Neural cell (in vitro differentiated cells): ENCODE results near the gene ECT2L. TPM values are rescaled to one million over a fixed set of nuclear protein-coding genes. Genes with fewer than 3 reads are reported as not detected.

Source experiments
- H2AFZ ChIP-seq: fragments of 200-600, 300-800 bp; sonication (generic), shearing (Covaris generic); 2 replicates; pipeline ENCODE4 v1.6.0; 2014; ENCODE audit warnings: low read depth, mild to moderate bottlenecking, antibody characterized with exemption, low read length, moderate library complexity
- H3F3A ChIP-seq: fragments of 200-600 bp; shearing (Covaris generic); 2 replicates; pipeline ENCODE4 v1.6.1; 2016; ENCODE audit warnings: mild to moderate bottlenecking, moderate library complexity, mixed read lengths, antibody characterized with exemption, low read length; ENCODE audit not compliant: insufficient read depth, poor library complexity, severe bottlenecking
- H3K27ac ChIP-seq: fragments of 200-600, 300-800 bp; sonication (generic), shearing (Covaris generic); 2 replicates; pipeline ENCODE4 v1.5.1; 2014; ENCODE audit warnings: mild to moderate bottlenecking, low read length, moderate library complexity
- H3K27me3 ChIP-seq: fragments of 300-800, 200-600 bp; sonication (generic), shearing (Covaris generic); 2 replicates; pipeline ENCODE4 v1.6.0; 2014; ENCODE audit warnings: mild to moderate bottlenecking, low read depth, low read length, moderate library complexity; ENCODE audit not compliant: insufficient read depth
- H3K36me3 ChIP-seq: fragments of 300-800, 200-600 bp; sonication (generic), shearing (Covaris generic); 2 replicates; pipeline ENCODE4 v1.5.1; 2014; ENCODE audit warnings: mild to moderate bottlenecking, antibody characterized with exemption, low read length, moderate library complexity; ENCODE audit not compliant: insufficient read depth
- H3K4me2 ChIP-seq: fragments of 300-800, 200-600 bp; sonication (generic), shearing (Covaris generic); 2 replicates; pipeline ENCODE4 v1.6.0; 2014; ENCODE audit warnings: mild to moderate bottlenecking, low read length
- H3K4me3 ChIP-seq: fragments of 300-800, 200-600 bp; sonication (generic), shearing (Covaris generic); 2 replicates; pipeline ENCODE4 v1.5.1; 2014; ENCODE audit warnings: mild to moderate bottlenecking, low read length, moderate library complexity
- H3K79me2 ChIP-seq: fragments of 200-600 bp; shearing (Covaris generic); replicated peaks from 2 replicates; pipeline ENCODE4 v1.6.0; 2014; ENCODE audit warnings: mild to moderate bottlenecking, low read length, moderate library complexity; ENCODE audit not compliant: insufficient read depth
- H3K9ac ChIP-seq: fragments of 300-800, 200-600 bp; sonication (generic), shearing (Covaris generic); 2 replicates; pipeline ENCODE4 v1.6.1; 2016; ENCODE audit warnings: mild to moderate bottlenecking, low read length, mixed read lengths
- H3K9me2 ChIP-seq: fragments of 200-600 bp; shearing (Covaris generic); 2 replicates; pipeline ENCODE4 v1.6.1; 2016; ENCODE audit warnings: mild to moderate bottlenecking, low read length, mixed read lengths; ENCODE audit not compliant: insufficient read depth
- H3K9me3 ChIP-seq: fragments of 200-600, 300-800 bp; sonication (generic), shearing (Covaris generic); 2 replicates; pipeline ENCODE4 v1.6.1; 2016; ENCODE audit warnings: mild to moderate bottlenecking, mixed run types, low read length, moderate library complexity, mixed read lengths
- H4K20me1 ChIP-seq: fragments of 200-600 bp; shearing (Covaris generic); 2 replicates; pipeline ENCODE4 v1.6.1; 2016; ENCODE audit warnings: mild to moderate bottlenecking, mixed run types; ENCODE audit not compliant: insufficient read depth
- CTCF ChIP-seq: fragments of 450-650 bp; IDR thresholded peaks from 2 replicates; pipeline ENCODE4 v1.5.1; 2014; ENCODE audit warnings: antibody characterized with exemption, mild to moderate bottlenecking, moderate library complexity; ENCODE audit not compliant: poor library complexity, severe bottlenecking
- EP300 ChIP-seq: fragments of 450-650 bp; conservative IDR thresholded peaks from 2 replicates; pipeline ENCODE4 v1.6.1; 2014; ENCODE audit warnings: antibody characterized with exemption, mild to moderate bottlenecking, moderate library complexity; ENCODE audit not compliant: poor library complexity, severe bottlenecking
- EZH2 ChIP-seq: fragments of 200-600, 300-800 bp; shearing (Covaris generic), sonication (generic); IDR thresholded peaks from 2 replicates; pipeline ENCODE4 v1.6.1; 2014; ENCODE audit warnings: antibody characterized with exemption, low read length, borderline replicate concordance, mild to moderate bottlenecking; ENCODE audit not compliant: insufficient read depth, poor library complexity, severe bottlenecking
- MXI1 ChIP-seq: fragments of 450-650 bp; conservative IDR thresholded peaks from 2 replicates; pipeline ENCODE4 v1.6.1; 2014; ENCODE audit warnings: antibody characterized with exemption, mild to moderate bottlenecking; ENCODE audit not compliant: poor library complexity, severe bottlenecking
- POLR2AphosphoS5 ChIP-seq: IDR thresholded peaks from 2 replicates; pipeline ENCODE4 v1.6.1; 2012
- RAD21 ChIP-seq: fragments of 450-650 bp; conservative IDR thresholded peaks from 2 replicates; pipeline ENCODE4 v1.6.1; 2014; ENCODE audit warnings: antibody characterized with exemption, mild to moderate bottlenecking, moderate library complexity
- REST ChIP-seq: IDR thresholded peaks from 2 replicates; pipeline ENCODE4 v1.6.1; 2012; ENCODE audit warnings: borderline replicate concordance
- SMC3 ChIP-seq: fragments of 450-650 bp; conservative IDR thresholded peaks from 2 replicates; pipeline ENCODE4 v1.6.1; 2014; ENCODE audit warnings: antibody characterized with exemption, mild to moderate bottlenecking, moderate library complexity; ENCODE audit not compliant: poor library complexity
- TAF1 ChIP-seq: IDR thresholded peaks from 2 replicates; pipeline ENCODE4 v1.6.1; 2012; ENCODE audit warnings: low read depth
- polyA plus RNA-seq: library from polyadenylated mRNA; depleted of rRNA; stranded (reverse); fragments of >200 nt; gene quantifications from 2 replicates; pipeline ENCODE4 v1.2.3, GENCODE V29; 2014

The ECT2L gene
- polyA plus RNA-seq, 1 donor from 2014 or later = not detected

DNA sequence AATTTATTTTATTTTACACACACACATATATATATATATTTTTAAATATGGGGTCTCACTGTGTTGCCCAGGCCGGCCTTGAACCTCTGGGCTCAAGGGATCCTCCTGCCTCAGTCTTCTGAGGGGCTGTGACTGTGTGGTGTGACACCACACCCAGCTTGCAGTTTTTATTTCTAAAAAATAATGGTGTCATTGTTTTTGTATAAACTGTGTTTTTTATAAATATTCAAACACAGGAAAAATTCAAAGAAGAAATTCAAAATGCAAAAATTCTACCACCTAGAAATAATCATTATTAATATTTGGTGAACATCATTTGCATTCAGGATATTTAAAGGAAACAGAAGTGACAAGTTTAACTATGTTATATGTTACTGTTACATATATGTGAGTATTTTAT is 19.2 kb upstream of the ECT2L start:
- H2AFZ ChIP-seq = no peak overlapping the region
- H3K4me2 ChIP-seq = no peak overlapping the region
- H3K27me3 ChIP-seq = no peaks in the 10 kb centered on the region
- H4K20me1 ChIP-seq = no peaks in the 10 kb centered on the region
- peaks cover 10% of the 10 kb centered on the region for H3K79me2 ChIP-seq
- H3K36me3 ChIP-seq = no peaks in the 10 kb centered on the region
- no peaks in the 10 kb centered on the region for H3K9me3 ChIP-seq
- H3K9ac ChIP-seq = no peak overlapping the region
- H3K9me2 ChIP-seq = no peaks in the 10 kb centered on the region
- H3K27ac ChIP-seq = no peak overlapping the region
- H3F3A ChIP-seq = no peaks in the 10 kb centered on the region
- no peak overlapping the region for H3K4me3 ChIP-seq
- TF ChIP-seq MXI1 = no peak

- no peak overlapping the region for H3K4me3 ChIP-seq
- no peaks in the 10 kb centered on the region for H3K36me3 ChIP-seq
- no peak overlapping the region for H3K27ac ChIP-seq
- H3K9me3 ChIP-seq = no peaks in the 10 kb centered on the region
- no peaks in the 10 kb centered on the region for H3K27me3 ChIP-seq
- no peak for TF ChIP-seq REST
- TF ChIP-seq CTCF = no peak
- TF ChIP-seq POLR2AphosphoS5 = no peak
- no peak for TF ChIP-seq SMC3
- no peak for TF ChIP-seq EZH2
- no peak for TF ChIP-seq MXI1
- TF ChIP-seq EP300 = no peak
- TF ChIP-seq TAF1 = no peak
- TF ChIP-seq RAD21 = no peak
- H4K20me1 ChIP-seq = no peaks in the 10 kb centered on the region
- H3K9me2 ChIP-seq = no peaks in the 10 kb centered on the region
- no peak overlapping the region for H2AFZ ChIP-seq
- H3F3A ChIP-seq = no peaks in the 10 kb centered on the region
- H3K9ac ChIP-seq = no peak overlapping the region
- H3K79me2 ChIP-seq = peaks cover 10% of the 10 kb centered on the region
- no peak overlapping the region for H3K4me2 ChIP-seq
These were observed 17.6 kb upstream of the ECT2L start for GRCh38 chr6:138778331-138778730.

GRCh38 chr6:138782243-138782642 is 13.6 kb upstream of the ECT2L start:
- H3K4me2 ChIP-seq = no peak overlapping the region
- H2AFZ ChIP-seq = no peak overlapping the region

More at GRCh38 chr6:138782243-138782642, 13.6 kb upstream of the ECT2L start:
- H3K79me2 ChIP-seq = no peaks in the 10 kb centered on the region
- H3K4me3 ChIP-seq = no peak overlapping the region
- H4K20me1 ChIP-seq = no peaks in the 10 kb centered on the region
- no peaks in the 10 kb centered on the region for H3K9me2 ChIP-seq
- H3K27me3 ChIP-seq = no peaks in the 10 kb centered on the region
- H3K9me3 ChIP-seq = no peaks in the 10 kb centered on the region
- H3K9ac ChIP-seq = no peak overlapping the region
- H3K27ac ChIP-seq = no peak overlapping the region
- no peaks in the 10 kb centered on the region for H3F3A ChIP-seq
- TF ChIP-seq EP300 (no peak), REST (no peak), RAD21 (no peak), MXI1 (no peak), EZH2 (no peak), POLR2AphosphoS5 (no peak), TAF1 (no peak), SMC3 (no peak), CTCF (no peak)
- H3K36me3 ChIP-seq = no peaks in the 10 kb centered on the region
